HG03064 (cell line): ENCODE measurements around the gene NMT2.
A peak's percentile ranks its signal among the peaks of the same experiment; 100 is the strongest.

Experiments used
- ATAC-seq: cut with Tn5 transposase; IDR thresholded peaks from one replicate; pipeline ENCODE4 v1.9.1; 2021; ENCODE audit warnings: low read depth; ENCODE audit not compliant: unreplicated experiment

NMT2 gene

GRCh38 chr10:15146366-15146765 lies 22.1 kb downstream of the NMT2 start:
- ATAC-seq = no peak

DNA sequence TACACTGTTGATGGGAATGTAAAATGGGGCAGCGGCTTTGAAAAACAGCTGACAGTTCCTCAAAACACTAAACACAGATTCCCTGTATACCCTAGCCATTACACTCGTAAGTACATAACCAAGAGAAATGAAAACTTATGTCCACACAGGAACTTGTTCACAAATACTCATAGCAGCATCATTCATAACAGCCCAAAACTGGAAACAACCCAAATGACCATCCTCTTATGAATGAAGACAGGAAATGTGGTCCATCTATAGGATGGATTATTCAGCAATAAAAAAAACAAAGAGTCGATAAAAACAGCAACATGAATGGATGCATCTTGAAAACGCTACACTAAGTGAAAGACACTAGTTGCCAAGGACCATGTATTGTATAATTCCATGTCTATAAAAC lies 23.7 kb downstream of the NMT2 start:
- no peak for ATAC-seq

DNA sequence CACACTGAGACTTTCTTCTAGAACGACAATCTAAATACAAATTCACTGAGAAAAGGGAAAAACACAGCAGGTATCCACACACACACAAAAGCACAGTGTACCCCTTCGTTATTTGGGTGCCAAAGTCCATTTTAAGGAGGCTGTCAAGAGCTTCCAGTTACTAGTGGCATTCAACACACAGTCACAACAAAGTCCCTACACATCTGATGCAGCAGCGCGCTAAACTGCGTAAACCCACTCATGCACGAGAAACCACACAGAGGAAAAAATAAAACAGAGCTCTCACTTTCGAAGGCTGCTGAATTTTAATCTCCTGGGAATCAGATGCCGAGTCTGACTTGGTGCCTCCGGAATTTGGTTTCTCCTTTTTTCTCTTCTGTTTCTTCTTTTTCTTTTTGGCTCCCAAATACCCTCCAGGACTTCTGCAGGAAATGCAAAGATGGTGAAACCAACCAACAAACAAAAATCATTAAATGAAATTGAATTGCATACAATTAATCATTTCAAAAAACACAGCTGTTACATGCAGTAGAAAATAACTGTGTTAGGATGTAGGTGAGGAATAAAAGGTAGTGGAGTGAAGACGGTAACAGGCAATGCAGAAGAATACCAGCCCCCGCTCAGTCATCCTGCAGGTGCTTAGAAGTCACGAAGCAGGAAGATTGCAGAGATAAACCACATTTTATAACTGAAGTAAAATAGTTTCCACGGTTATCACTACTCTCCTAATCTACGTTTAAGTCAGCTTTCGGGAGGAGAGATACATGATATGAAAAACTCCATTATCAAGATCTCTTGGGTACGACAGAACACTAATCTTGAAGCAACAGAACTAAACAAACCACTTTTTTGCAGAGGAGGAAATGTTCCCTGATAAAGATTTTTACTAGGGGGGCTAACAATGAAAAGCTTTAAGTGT lies 27.1 kb downstream of the NMT2 start:
- peak; percentile 93 for ATAC-seq

GRCh38 chr10:15140698-15141097 lies 27.8 kb downstream of the NMT2 start:
- ATAC-seq = no peak

- no peak for ATAC-seq
Measured at GRCh38 chr10:15137636-15138035, 30.9 kb downstream of the NMT2 start.

DNA sequence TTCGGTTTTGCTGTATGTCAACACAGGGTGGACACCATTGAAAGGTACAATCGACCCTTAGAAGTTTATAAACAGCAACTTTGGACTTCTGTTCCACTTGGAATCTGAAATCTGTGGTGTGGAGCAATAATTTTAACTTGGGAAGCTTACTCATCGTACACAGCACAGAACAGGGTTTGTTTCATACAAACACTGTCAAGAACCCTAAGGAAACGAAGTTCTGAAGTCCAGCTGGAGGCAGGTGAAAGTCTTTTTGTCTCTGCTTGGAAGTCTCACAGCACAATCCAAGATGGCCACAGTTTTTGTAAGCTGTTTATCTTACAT lies 31.5 kb downstream of the NMT2 start:
- no peak for ATAC-seq

DNA sequence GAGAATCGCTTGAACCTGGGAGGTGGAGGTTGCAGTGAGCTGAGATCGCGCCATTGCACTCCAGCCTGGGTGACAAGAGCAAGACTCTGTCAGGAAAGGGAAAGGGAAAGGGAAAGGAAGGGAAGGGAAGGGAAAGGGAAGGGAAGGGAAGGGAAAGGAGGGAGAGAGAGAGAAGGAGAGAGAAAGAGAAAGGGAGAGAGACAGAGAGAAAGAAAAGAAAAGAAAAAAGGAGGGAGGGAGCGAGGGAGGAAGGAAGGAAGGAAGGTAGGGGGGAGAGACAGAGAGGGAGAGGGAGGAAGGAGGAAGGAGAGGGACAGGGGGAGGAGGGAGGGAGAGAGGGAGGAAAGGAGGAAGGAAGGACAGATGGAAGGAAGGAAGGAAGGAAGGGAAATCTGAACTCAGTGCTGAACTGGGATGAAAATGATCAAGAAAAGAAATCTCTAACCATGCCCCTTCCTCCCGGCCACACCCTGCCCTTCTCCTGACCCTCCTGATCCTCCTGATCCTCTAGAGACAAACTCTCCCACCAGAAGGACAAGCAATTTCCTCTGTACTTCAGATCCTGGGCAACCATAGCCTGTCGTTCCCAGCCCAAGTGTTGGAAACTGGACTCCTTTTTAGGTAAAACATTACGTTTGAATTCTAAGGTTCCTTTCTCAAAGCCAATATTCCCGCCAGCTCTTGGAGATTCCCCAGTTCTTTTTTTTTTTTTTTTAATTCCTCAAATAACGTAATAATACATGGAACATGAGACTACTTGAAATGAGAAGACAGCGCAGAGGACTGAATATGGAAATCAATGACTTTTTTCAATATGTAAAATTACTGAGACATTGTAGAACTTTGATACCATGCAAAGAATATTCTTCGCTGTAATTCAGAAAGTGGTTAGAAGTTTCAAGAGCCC lies 32.1 kb downstream of the NMT2 start:
- ATAC-seq = no peak

DNA sequence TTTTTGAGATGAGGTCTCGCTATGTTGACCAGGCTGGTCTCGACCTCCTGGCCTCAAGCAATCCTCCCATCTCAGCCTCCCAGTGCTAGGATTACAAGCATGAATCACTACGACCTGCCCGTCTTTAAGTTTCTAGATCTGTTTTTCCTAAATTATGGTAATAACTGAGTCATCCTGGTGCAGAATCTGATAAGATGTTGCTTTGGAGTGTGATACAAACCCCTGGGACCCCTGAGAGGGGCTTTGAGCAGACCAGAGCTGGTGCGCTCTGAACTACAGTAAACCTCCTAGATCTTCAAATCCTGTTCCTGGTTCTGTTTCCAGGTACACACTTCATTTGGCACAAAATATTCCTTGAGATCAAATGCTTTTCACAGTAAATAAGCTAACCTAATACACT lies 37.2 kb downstream of the NMT2 start:
- ATAC-seq = no peak

DNA sequence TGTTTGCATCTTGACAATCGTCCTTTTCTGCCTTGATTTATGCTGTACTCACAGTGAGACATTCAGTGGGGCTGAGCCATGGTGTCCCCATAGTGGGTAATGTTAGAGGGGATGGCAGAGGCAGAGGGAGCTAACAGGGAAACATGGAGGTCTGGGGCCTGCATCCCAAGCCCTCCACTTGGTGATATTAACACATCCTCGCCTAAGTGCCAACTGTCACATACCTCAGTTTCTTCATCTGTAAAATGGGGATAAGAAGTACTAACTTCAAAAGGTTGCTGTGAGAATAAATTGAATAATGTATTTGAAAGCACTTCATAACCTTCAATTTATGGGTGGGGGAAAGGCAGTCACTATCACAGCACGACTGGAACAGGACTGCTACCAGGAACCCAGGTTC lies 43.6 kb downstream of the NMT2 start:
- no peak for ATAC-seq

- ATAC-seq = no peak
Measured at GRCh38 chr10:15124190-15124589, 44.3 kb downstream of the NMT2 start.

- ATAC-seq = no peak
Measured at GRCh38 chr10:15123749-15124184, 44.7 kb downstream of the NMT2 start.

DNA sequence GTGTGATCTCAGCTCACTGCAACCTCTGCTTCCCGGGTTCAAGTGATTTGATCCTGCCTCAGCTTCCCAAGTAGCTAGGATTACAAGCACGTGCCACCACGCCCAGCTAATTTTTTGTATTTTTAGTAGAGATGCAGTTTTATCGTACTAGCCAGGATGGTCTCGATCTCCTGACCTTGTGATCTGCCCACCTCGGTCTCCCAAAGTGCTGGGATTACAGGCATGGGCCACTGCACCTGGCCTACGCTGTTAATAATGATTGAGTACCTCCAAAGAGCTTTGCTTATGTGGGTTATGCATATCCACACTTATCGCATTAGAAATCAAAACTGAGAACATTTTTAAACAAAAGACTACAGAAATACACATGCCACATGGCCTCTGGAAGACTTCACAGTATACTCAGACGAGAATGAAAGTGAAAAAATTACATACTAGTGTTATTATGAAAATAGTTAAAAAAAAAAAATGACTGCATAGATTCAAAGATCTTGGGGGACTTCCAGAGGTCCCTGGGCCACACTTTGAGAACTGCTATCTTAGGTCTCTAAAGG lies 45.9 kb downstream of the NMT2 start:
- ATAC-seq = peak; percentile 91

GRCh38 chr10:15121707-15122106 lies 46.8 kb downstream of the NMT2 start:
- ATAC-seq = no peak

- ATAC-seq = no peak
Measured at GRCh38 chr10:15120523-15120922, 48.0 kb downstream of the NMT2 start.

DNA sequence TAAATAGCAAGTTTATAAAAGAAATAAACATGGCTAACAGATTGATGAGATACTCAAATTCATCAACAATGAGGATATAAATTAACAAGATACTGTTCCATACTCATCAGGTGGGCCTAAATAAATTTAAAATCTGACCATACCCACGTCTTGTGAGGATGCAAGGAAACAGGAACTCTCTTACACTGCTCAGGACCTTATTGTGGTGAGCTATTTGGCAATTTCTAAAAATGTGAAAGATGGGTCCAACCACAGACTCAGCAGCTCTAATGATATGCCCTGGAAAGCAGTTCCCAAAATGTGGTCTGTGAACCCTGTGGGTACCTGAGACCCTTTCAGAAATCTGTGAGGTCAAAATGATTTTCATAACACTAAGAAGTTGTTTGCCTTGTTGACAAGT lies 49.9 kb downstream of the NMT2 start:
- no peak for ATAC-seq

GRCh38 chr10:15116225-15116624 lies 52.3 kb downstream of the NMT2 start:
- no peak for ATAC-seq

GRCh38 chr10:15113766-15114165 lies 54.7 kb downstream of the NMT2 start:
- no peak for ATAC-seq

DNA sequence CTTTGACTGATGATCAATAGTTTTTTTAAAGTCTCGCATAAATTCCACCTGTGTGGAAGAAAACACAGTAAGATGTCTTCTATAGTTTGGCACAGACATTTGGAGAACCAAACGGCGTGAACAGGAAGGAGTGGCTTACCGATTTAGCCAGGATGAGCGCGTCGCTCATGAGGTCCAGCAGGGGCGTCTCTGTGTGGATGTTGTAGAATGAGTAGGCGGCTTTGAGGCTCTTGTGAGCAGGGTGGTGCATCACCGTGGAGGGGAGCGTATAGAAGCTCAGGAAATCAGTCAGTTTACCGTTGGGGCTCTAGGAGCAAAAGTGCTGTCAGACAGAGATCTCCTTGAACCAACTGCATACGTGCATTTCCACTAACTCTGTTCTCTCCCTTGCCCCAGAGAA lies 55.8 kb downstream of the NMT2 start:
- no peak for ATAC-seq

DNA sequence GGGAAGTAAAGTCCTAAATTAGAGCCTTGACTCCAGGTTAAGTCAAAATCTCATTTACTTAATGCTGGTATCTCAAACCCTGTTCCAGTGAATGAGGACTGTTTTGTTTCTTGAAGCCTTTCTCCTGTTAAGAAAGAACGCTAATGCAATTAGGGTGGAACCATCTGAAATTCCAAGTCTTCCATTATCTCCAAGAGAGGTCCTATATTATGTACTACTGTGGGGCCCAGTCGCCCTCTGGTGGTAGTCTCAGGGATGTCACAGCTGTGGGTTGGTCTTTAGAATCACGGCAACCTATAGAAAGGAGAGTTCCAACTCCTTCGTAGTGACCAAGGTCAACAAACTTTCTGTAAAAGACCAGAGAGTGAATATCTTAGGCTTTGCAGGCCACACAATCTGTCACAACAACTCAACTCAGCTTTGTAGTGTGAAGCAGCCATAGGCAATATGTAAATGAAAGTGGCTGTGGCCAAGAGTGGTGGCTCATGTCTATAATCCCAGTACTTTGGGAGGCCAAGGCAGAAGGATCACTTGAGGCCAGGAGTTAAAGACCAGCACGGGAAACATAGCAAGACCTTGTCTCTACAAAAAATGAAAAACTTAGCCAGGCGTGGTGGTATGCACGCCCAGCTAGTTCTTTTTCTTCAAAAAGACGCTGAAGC lies 62.0 kb downstream of the NMT2 start:
- no peak for ATAC-seq

- ATAC-seq = no peak
Measured at GRCh38 chr10:15103513-15103912, 65.0 kb downstream of the NMT2 start.

- no peak for ATAC-seq
Measured at GRCh38 chr10:15099886-15100285, 68.6 kb downstream of the NMT2 start.
